K562 (cell line): ENCODE data around the gene IFFO2. TPM values are rescaled to one million over a fixed set of nuclear protein-coding genes. Genes with fewer than 3 reads are reported as not detected.
A peak's percentile ranks its signal among the peaks of the same experiment; 100 is the strongest.

Experiments
- ATAC-seq: fragments of 200-7000 bp; cut with Tn5 transposase; 3 replicates; pipeline ENCODE4 v1.9.1; 2020; ENCODE audit warnings: moderate library complexity
- BruUV-seq: library from RNA; stranded (reverse); fragments of 400-500 nt; replicated peaks from 2 replicates; lab custom pipeline; 2021; lab: Mats Ljungman, UMichigan
- CTCF ChIA-PET: fragments of 300-600 bp; formaldehyde crosslinking; extraction: SDS; loops from one replicate; lab custom pipeline; 2021; ENCODE audit warnings: low intra/inter-chr PET ratio; lab: Yijun Ruan, JAX
- POLR2A ChIA-PET: fragments of 300-600, 350-650 bp; sonication (Branson Sonifier 250); formaldehyde crosslinking; extraction: SDS; loops from one replicate; lab custom pipeline; 2021; ENCODE audit warnings: antibody characterized with exemption, inconsistent platforms; lab: Yijun Ruan, JAX
- DNase-seq, 4 experiments: peaks; one replicate each; pipeline versions ENCODE4 v3.0.0 to v3.0.0-alpha.2; 2011 to 2018; ENCODE audit warnings: low spot score in 3 of 4, mixed read lengths in 3 of 4; ENCODE audit errors: extremely low read depth in 1 of 4
- FAIRE-seq: peaks from 2 replicates; lab custom pipeline; 2011; peaks lifted over from hg19 to GRCh38; lab: Jason Lieb, UNC
- H2AFZ ChIP-seq: 2 replicates; pipeline ENCODE4 v1.6.0; 2011; ENCODE audit warnings: low read depth, low read length, control low read depth, inconsistent platforms
- H3K27ac ChIP-seq: fragments of 200-600 bp; 3 replicates; pipeline ENCODE4 v1.8.0; 2011; ENCODE audit warnings: low read depth, mild to moderate bottlenecking, control low read depth, inconsistent platforms, low read length, moderate library complexity, mixed read lengths; ENCODE audit errors: extremely low read depth
- H3K27me3 ChIP-seq, 2 experiments: fragments of 300-600 bp in 1 of 2; 2 replicates in 1 of 2; 3 replicates in 1 of 2; pipeline versions ENCODE4 v1.6.0 to v1.8.0; 2011; ENCODE audit warnings: inconsistent platforms in 2 of 2, low read length in 2 of 2, mild to moderate bottlenecking in 1 of 2, mixed read lengths in 1 of 2, moderate library complexity in 1 of 2; ENCODE audit not compliant: control insufficient read depth in 2 of 2, insufficient read depth in 2 of 2
- H3K36me3 ChIP-seq: fragments of 300-600 bp; 3 replicates; pipeline ENCODE4 v1.8.0; 2011; ENCODE audit warnings: mild to moderate bottlenecking, low read length, inconsistent platforms; ENCODE audit not compliant: control insufficient read depth, insufficient read depth
- H3K4me1 ChIP-seq, 2 experiments: fragments of 200-600 bp in 1 of 2; replicated peaks in 1 of 2; 2 replicates in 1 of 2; 3 replicates in 1 of 2; pipeline versions ENCODE4 v1.5.1 to v1.8.0; 2011; ENCODE audit warnings: inconsistent platforms in 2 of 2, low read length in 2 of 2, mild to moderate bottlenecking in 1 of 2, mixed read lengths in 1 of 2, moderate library complexity in 1 of 2; ENCODE audit not compliant: control insufficient read depth in 2 of 2, insufficient read depth in 2 of 2
- H3K4me2 ChIP-seq: 2 replicates; pipeline ENCODE4 v1.6.1; 2011; ENCODE audit warnings: low read length, control low read depth, inconsistent platforms, mixed read lengths; ENCODE audit not compliant: insufficient read depth
- H3K4me3 ChIP-seq: fragments of 200-600 bp; sonication (generic), shearing (Covaris generic); 2 replicates; pipeline ENCODE4 v1.5.1; 2016; ENCODE audit warnings: control low read depth, inconsistent platforms
- H3K79me2 ChIP-seq: fragments of 200-600 bp; 3 replicates; pipeline ENCODE4 v1.8.0; 2011; ENCODE audit warnings: low read length, inconsistent platforms; ENCODE audit not compliant: control insufficient read depth, insufficient read depth
- H3K9ac ChIP-seq, 2 experiments: 2 replicates each; pipeline versions ENCODE4 v1.6.0 to v1.6.1; 2011; ENCODE audit warnings: low read depth in 2 of 2, low read length in 2 of 2, control low read depth in 1 of 2, inconsistent platforms in 1 of 2, mild to moderate bottlenecking in 1 of 2, mixed read lengths in 1 of 2; ENCODE audit not compliant: insufficient read depth in 1 of 2
- H3K9me1 ChIP-seq: one replicate; pipeline ENCODE4 v1.6.0; 2011; ENCODE audit warnings: inconsistent platforms, mild to moderate bottlenecking, low read length, moderate library complexity; ENCODE audit not compliant: control insufficient read depth, insufficient read depth
- H3K9me3 ChIP-seq: replicated peaks from 2 replicates; pipeline ENCODE4 v1.5.1; 2011; ENCODE audit warnings: low read depth, low read length, inconsistent platforms; ENCODE audit not compliant: control insufficient read depth, insufficient read depth
- H4K20me1 ChIP-seq: replicated peaks from 2 replicates; pipeline ENCODE4 v1.6.1; 2011; ENCODE audit warnings: low read length, inconsistent platforms, mixed read lengths; ENCODE audit not compliant: control insufficient read depth, insufficient read depth
- BCOR ChIP-seq: fragments of 450-650 bp; IDR thresholded peaks from 2 replicates; pipeline ENCODE4 v1.6.1; 2016
- CHD4 ChIP-seq: fragments of 200-600 bp; sonication (generic); IDR thresholded peaks from 3 replicates; pipeline ENCODE4 v1.6.1; 2012; ENCODE audit warnings: low read depth, mild to moderate bottlenecking, mixed read lengths, low read length, inconsistent platforms; ENCODE audit not compliant: insufficient read depth, insufficient replicate concordance, poor library complexity, severe bottlenecking
- DNMT1 ChIP-seq: fragments of 450-650 bp; IDR thresholded peaks from 2 replicates; pipeline ENCODE4 v1.6.1; 2016; ENCODE audit warnings: antibody characterized with exemption, mild to moderate bottlenecking
- ILK ChIP-seq: fragments of 450-650 bp; IDR thresholded peaks from 2 replicates; pipeline ENCODE4 v1.6.1; 2016; ENCODE audit warnings: missing genetic modification characterization, low read depth, mild to moderate bottlenecking, missing compliant biosample characterization, moderate library complexity, borderline replicate concordance
- MYC ChIP-seq, 2 experiments: fragments of 250-450 bp in 1 of 2; sonication (Bioruptor Pico) in 1 of 2; IDR thresholded peaks; 2 replicates each; pipeline versions ENCODE4 v1.5.1 to v1.6.1; 2012 to 2021; ENCODE audit warnings: low read depth in 2 of 2, borderline replicate concordance in 1 of 2, improper control_type of control experiment in 1 of 2, low read length in 1 of 2, mild to moderate bottlenecking in 1 of 2, moderate library complexity in 1 of 2
- PURB ChIP-seq: sonication (generic); formaldehyde crosslinking; IDR thresholded peaks from 2 replicates; pipeline ENCODE4 v1.9.0; 2021; ENCODE audit warnings: low read depth, mild to moderate bottlenecking, missing genetic modification reagents
- SAFB2 ChIP-seq: fragments of 200-400 bp; formaldehyde crosslinking; IDR thresholded peaks from 2 replicates; pipeline ENCODE4 v1.6.1; 2018; ENCODE audit warnings: borderline replicate concordance, low read length, low read depth, moderate library complexity; ENCODE audit not compliant: severe bottlenecking
- SMAD4 ChIP-seq: fragments of 250-450 bp; sonication (Bioruptor Pico); conservative IDR thresholded peaks from 2 replicates; pipeline ENCODE4 v1.8.0; 2021; ENCODE audit warnings: inconsistent platforms, mild to moderate bottlenecking, moderate library complexity
- TCF7 ChIP-seq: sonication (generic); IDR thresholded peaks from 2 replicates; pipeline ENCODE4 v1.6.1; 2016; ENCODE audit warnings: antibody characterized with exemption, borderline replicate concordance
- XRCC5 ChIP-seq: fragments of 200-400 bp; formaldehyde crosslinking; IDR thresholded peaks from 2 replicates; pipeline ENCODE4 v1.6.1; 2017; ENCODE audit warnings: low read depth, mild to moderate bottlenecking, low read length
- ZKSCAN3 ChIP-seq: fragments of 250-450 bp; sonication (Bioruptor Pico); IDR thresholded peaks from 2 replicates; pipeline ENCODE4 v1.4.0; 2020
- ZNF507 ChIP-seq: conservative IDR thresholded peaks from 2 replicates; pipeline ENCODE4 v1.6.1; 2017; ENCODE audit warnings: missing genetic modification characterization, missing compliant biosample characterization
- WGBS: fragments of 100-300 bp; shearing (Covaris generic); methylation state at CpG from one replicate; pipeline ENCODE4 v1.1.6; 2016; ENCODE audit warnings: low coverage, mixed read lengths; ENCODE audit not compliant: insufficient coverage; ENCODE audit errors: missing lambda C conversion rate; 5-methylcytosine and 5-hydroxymethylcytosine counted together
- in situ Hi-C: fragments of 300-500 bp; cut with MboI; formaldehyde crosslinking; loops from 4 replicates; pipeline ENCODE4 v1.15.0; 2018; ENCODE audit warnings: inconsistent platforms, mixed read lengths
- intact Hi-C: fragments of 100-400 bp; cut with micrococcal nuclease; formaldehyde crosslinking; loops from 2 replicates; pipeline ENCODE4 v1.14.2; 2022
- polyA plus RNA-seq, 8 experiments: library from polyadenylated mRNA; depleted of rRNA in 4 of 8; stranded (reverse) in 5 of 8; unstranded in 3 of 8; fragments of >200 nt; fragmentation: Nextera tagmentation in 2 of 8; fragmentation: Illumina TruSeq in 1 of 8; extraction: Ambion mirVana in 2 of 8; extraction: Trizol in 1 of 8; gene quantifications; 2 replicates each; pipeline versions ENCODE4 v1.2.1 to v1.2.3, GENCODE V29; 2011 to 2014; ENCODE audit warnings: inconsistent platforms in 1 of 8, missing spikeins in 1 of 8
- total RNA-seq, 7 experiments: library from RNA; depleted of rRNA in 6 of 7; stranded (reverse); fragments of >200 nt in 6 of 7; fragmentation: Illumina TruSeq in 2 of 7; extraction: Trizol in 2 of 7; gene quantifications; 2 replicates each; pipeline versions ENCODE4 v1.2.1 to v1.2.3, GENCODE V29; 2011 to 2021; ENCODE audit warnings: low replicate concordance in 1 of 7
- TF ChIP-seq, protein P1 (sequence below): sonication (generic); formaldehyde crosslinking; IDR thresholded peaks from 2 replicates; pipeline ENCODE4 v1.8.1; 2023; ENCODE audit warnings: mild to moderate bottlenecking, missing genetic modification reagents
- TF ChIP-seq, protein P2 (sequence below): fragments of 250-450 bp; sonication (Bioruptor Pico); IDR thresholded peaks from 2 replicates; pipeline ENCODE4 v1.5.0; 2021; ENCODE audit warnings: mild to moderate bottlenecking, borderline replicate concordance
- TF ChIP-seq, protein P3 (sequence below): IDR thresholded peaks from 3 replicates; pipeline ENCODE4 v1.6.1; 2011; ENCODE audit warnings: borderline replicate concordance, mild to moderate bottlenecking; ENCODE audit not compliant: insufficient read length, insufficient read depth
- TF ChIP-seq, protein P4 (sequence below): fragments of 450-650 bp; formaldehyde crosslinking; IDR thresholded peaks from 2 replicates; pipeline ENCODE4 v1.4.0; 2020; ENCODE audit warnings: mild to moderate bottlenecking

The IFFO2 gene
- total and polyA plus RNA-seq, 9 of the 15 experiments (the other 6 are each of a cell fraction or from before 2014, with no cell fraction given), result 0.15 to 1.0 (median 0.44) TPM; not detected in 2

DNA sequence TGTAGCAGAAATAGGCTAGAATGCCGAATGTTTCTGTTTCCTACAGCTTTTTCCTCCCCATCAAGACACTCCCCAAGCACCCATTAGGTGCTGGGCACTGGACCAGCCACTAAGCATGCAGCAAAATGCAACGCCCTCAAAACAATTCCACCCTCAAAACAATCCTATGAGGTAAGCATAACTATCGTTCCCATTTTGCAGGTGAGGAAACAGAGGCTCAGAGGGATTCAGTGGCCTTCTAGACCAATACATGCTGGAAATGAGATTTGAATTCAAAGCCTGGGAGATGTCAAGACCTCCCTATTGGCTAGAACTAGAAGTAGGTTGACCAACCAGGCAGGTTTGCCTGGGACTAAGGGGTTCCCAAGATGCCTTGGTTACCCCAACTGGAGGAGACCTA lies 43.9 kb downstream of the IFFO2 start:
- peaks cover 15% of the 10 kb centered on the region; the same call in 2 of the 3 replicates for H3K79me2 ChIP-seq
- 42% methylated on average over 3 of the region's 3 CpGs for WGBS
- H3K9me1 ChIP-seq, result no peaks in the 10 kb centered on the region
- no TSS peak for BruUV-seq
- peaks cover 3% of the 10 kb centered on the region; the same call in 1 of the 2 replicates for H4K20me1 ChIP-seq
- ATAC-seq (no peak), DNase-seq (no peak), FAIRE-seq (no peak)
- intact Hi-C loops, result loop anchor here (10.0 kb wide), 1 partner anchor 332 kb away; no protein-coding TSS in a partner anchor
- ChIA-PET CTCF (interaction anchor here (1.0 to 5.7 kb wide), 6 partner anchors 9 to 739 kb away, joined by 4 to 108 read pairs (median 6); partner anchors contain the start of gene ALDH4A1), POLR2A (interaction anchor here (0.8 to 3.9 kb wide), 4 partner anchors 9 to 335 kb away, joined by 3 to 13 read pairs (median 6); partner anchors contain the start of gene ALDH4A1)
- H3K36me3 ChIP-seq, result no peaks in the 10 kb centered on the region
- H3K9ac ChIP-seq, result no peak overlapping the region
- H3K27ac ChIP-seq, result no peak overlapping the region
- in situ Hi-C loops, result no loop called here
- no peak overlapping the region for H3K4me2 ChIP-seq
- no peak overlapping the region for H3K4me3 ChIP-seq
- H3K4me1 ChIP-seq, result peaks cover 21 to 41% of the 10 kb centered on the region in 2 experiments
- H3K9me3 ChIP-seq, result no peaks in the 10 kb centered on the region
- H3K27me3 ChIP-seq, result peaks cover 13 to 27% of the 10 kb centered on the region in 2 experiments
- peak overlapping the region; percentile 71 for H2AFZ ChIP-seq
- TF ChIP-seq, protein P1, sequence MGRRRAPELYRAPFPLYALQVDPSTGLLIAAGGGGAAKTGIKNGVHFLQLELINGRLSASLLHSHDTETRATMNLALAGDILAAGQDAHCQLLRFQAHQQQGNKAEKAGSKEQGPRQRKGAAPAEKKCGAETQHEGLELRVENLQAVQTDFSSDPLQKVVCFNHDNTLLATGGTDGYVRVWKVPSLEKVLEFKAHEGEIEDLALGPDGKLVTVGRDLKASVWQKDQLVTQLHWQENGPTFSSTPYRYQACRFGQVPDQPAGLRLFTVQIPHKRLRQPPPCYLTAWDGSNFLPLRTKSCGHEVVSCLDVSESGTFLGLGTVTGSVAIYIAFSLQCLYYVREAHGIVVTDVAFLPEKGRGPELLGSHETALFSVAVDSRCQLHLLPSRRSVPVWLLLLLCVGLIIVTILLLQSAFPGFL (CRISPR knock-in tag), result no peak
- TF ChIP-seq PURB, result no peak
- TF ChIP-seq, protein P2, sequence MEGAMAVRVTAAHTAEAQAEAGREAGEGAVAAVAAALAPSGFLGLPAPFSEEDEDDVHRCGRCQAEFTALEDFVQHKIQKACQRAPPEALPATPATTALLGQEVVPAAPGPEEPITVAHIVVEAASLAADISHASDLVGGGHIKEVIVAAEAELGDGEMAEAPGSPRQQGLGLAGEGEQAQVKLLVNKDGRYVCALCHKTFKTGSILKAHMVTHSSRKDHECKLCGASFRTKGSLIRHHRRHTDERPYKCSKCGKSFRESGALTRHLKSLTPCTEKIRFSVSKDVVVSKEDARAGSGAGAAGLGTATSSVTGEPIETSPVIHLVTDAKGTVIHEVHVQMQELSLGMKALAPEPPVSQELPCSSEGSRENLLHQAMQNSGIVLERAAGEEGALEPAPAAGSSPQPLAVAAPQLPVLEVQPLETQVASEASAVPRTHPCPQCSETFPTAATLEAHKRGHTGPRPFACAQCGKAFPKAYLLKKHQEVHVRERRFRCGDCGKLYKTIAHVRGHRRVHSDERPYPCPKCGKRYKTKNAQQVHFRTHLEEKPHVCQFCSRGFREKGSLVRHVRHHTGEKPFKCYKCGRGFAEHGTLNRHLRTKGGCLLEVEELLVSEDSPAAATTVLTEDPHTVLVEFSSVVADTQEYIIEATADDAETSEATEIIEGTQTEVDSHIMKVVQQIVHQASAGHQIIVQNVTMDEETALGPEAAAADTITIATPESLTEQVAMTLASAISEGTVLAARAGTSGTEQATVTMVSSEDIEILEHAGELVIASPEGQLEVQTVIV (CRISPR knock-in tag), result no peak
- TF ChIP-seq SMAD4 (CRISPR knock-in tag), result no peak
- no peak for TF ChIP-seq SAFB2
- TF ChIP-seq MYC (IDR thresholded peaks at IDR 0.05; ENCODE audit: low read depth, low read length), result no peak
- TF ChIP-seq MYC (CRISPR knock-in tag; IDR thresholded peaks at IDR 0.05; ENCODE audit: borderline replicate concordance, low read depth), result no peak
- TF ChIP-seq TCF7, result no peak
- peak; percentile 37 for TF ChIP-seq CHD4
- no peak for TF ChIP-seq ILK (tag)
- no peak for TF ChIP-seq ZNF507 (tag)
- TF ChIP-seq, protein P3, sequence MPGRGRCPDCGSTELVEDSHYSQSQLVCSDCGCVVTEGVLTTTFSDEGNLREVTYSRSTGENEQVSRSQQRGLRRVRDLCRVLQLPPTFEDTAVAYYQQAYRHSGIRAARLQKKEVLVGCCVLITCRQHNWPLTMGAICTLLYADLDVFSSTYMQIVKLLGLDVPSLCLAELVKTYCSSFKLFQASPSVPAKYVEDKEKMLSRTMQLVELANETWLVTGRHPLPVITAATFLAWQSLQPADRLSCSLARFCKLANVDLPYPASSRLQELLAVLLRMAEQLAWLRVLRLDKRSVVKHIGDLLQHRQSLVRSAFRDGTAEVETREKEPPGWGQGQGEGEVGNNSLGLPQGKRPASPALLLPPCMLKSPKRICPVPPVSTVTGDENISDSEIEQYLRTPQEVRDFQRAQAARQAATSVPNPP, result no peak
- TF ChIP-seq BCOR, result peak; percentile 76
- TF ChIP-seq, protein P4, sequence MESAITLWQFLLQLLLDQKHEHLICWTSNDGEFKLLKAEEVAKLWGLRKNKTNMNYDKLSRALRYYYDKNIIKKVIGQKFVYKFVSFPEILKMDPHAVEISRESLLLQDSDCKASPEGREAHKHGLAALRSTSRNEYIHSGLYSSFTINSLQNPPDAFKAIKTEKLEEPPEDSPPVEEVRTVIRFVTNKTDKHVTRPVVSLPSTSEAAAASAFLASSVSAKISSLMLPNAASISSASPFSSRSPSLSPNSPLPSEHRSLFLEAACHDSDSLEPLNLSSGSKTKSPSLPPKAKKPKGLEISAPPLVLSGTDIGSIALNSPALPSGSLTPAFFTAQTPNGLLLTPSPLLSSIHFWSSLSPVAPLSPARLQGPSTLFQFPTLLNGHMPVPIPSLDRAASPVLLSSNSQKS (CRISPR knock-in tag), result no peak
- no peak for TF ChIP-seq DNMT1
- no peak for TF ChIP-seq XRCC5
- no peak for TF ChIP-seq ZKSCAN3
